Measurements from ENCODE around the gene IL18RAP.

Gene IL18RAP

GRCh38 chr2:102385522-102385921, 37.4 kb upstream of the IL18RAP start:
- Histone ChIP-seq H3K27ac (ENCODE audit: low read depth, low read length) (no peak overlapping the region), H3K36me3 (ENCODE audit: control insufficient read depth, low read length) (no peaks in the 10 kb centered on the region), H3K9me2 (replicated peaks; ENCODE audit: control insufficient read depth, low read length) (no peaks in the 10 kb centered on the region), H3K4me2 (ENCODE audit: low read length) (no peak overlapping the region), H4K20me1 (ENCODE audit: control insufficient read depth, insufficient read depth, low read depth, low read length) (no peaks in the 10 kb centered on the region), H3F3A (ENCODE audit: control insufficient read depth, insufficient read depth) (no peaks in the 10 kb centered on the region), H3K4me1 (ENCODE audit: control insufficient read depth, low read length) (no peaks in the 10 kb centered on the region), H3K9me3 (ENCODE audit: control insufficient read depth, insufficient read depth, low read length) (no peaks in the 10 kb centered on the region), H3K79me2 (ENCODE audit: control insufficient read depth, low read length) (no peaks in the 10 kb centered on the region), H3K27me3 (ENCODE audit: control insufficient read depth, low read length) (no peaks in the 10 kb centered on the region), H3K4me3 (ENCODE audit: low read length) (no peak overlapping the region)
- TF ChIP-seq EZH2phosphoT487 (IDR thresholded peaks at IDR 0.05; ENCODE audit: borderline replicate concordance, low read length): no peak
- TF ChIP-seq CTCF (IDR thresholded peaks at IDR 0.05; ENCODE audit: low read depth, low read length, poor library complexity, severe bottlenecking): no peak

GRCh38 chr2:102386004-102386403, 37.0 kb upstream of the IL18RAP start:
- Histone ChIP-seq H3K4me3 (ENCODE audit: low read length) (no peak overlapping the region), H3F3A (ENCODE audit: control insufficient read depth, insufficient read depth) (no peaks in the 10 kb centered on the region), H3K79me2 (ENCODE audit: control insufficient read depth, low read length) (no peaks in the 10 kb centered on the region), H3K4me2 (ENCODE audit: low read length) (no peak overlapping the region), H4K20me1 (ENCODE audit: control insufficient read depth, insufficient read depth, low read depth, low read length) (no peaks in the 10 kb centered on the region), H3K36me3 (ENCODE audit: control insufficient read depth, low read length) (no peaks in the 10 kb centered on the region), H3K27ac (ENCODE audit: low read depth, low read length) (no peak overlapping the region), H3K9me3 (ENCODE audit: control insufficient read depth, insufficient read depth, low read length) (no peaks in the 10 kb centered on the region), H3K4me1 (ENCODE audit: control insufficient read depth, low read length) (no peaks in the 10 kb centered on the region), H3K9me2 (replicated peaks; ENCODE audit: control insufficient read depth, low read length) (no peaks in the 10 kb centered on the region), H3K27me3 (ENCODE audit: control insufficient read depth, low read length) (no peaks in the 10 kb centered on the region)
- TF ChIP-seq EZH2phosphoT487 (IDR thresholded peaks at IDR 0.05; ENCODE audit: borderline replicate concordance, low read length) (no peak), CTCF (IDR thresholded peaks at IDR 0.05; ENCODE audit: low read depth, low read length, poor library complexity, severe bottlenecking) (no peak)

GRCh38 chr2:102386867-102387541, 36.0 kb upstream of the IL18RAP start:
- TF ChIP-seq EZH2phosphoT487 (IDR thresholded peaks at IDR 0.05; ENCODE audit: borderline replicate concordance, low read length): no peak
- no peak for TF ChIP-seq CTCF (IDR thresholded peaks at IDR 0.05; ENCODE audit: low read depth, low read length, poor library complexity, severe bottlenecking)
- Histone ChIP-seq H3K4me2 (ENCODE audit: low read length) (no peak overlapping the region), H4K20me1 (ENCODE audit: control insufficient read depth, insufficient read depth, low read depth, low read length) (no peaks in the 10 kb centered on the region), H3K36me3 (ENCODE audit: control insufficient read depth, low read length) (no peaks in the 10 kb centered on the region), H3F3A (ENCODE audit: control insufficient read depth, insufficient read depth) (no peaks in the 10 kb centered on the region), H3K4me3 (ENCODE audit: low read length) (no peak overlapping the region), H3K79me2 (ENCODE audit: control insufficient read depth, low read length) (no peaks in the 10 kb centered on the region), H3K9me3 (ENCODE audit: control insufficient read depth, insufficient read depth, low read length) (no peaks in the 10 kb centered on the region), H3K27me3 (ENCODE audit: control insufficient read depth, low read length) (no peaks in the 10 kb centered on the region), H3K27ac (ENCODE audit: low read depth, low read length) (no peak overlapping the region), H3K9me2 (replicated peaks; ENCODE audit: control insufficient read depth, low read length) (no peaks in the 10 kb centered on the region), H3K4me1 (ENCODE audit: control insufficient read depth, low read length) (no peaks in the 10 kb centered on the region)
